Panc1 (cell line): Measurements from ENCODE around the gene STK4. TPM values are rescaled to one million over a fixed set of nuclear protein-coding genes. Genes with fewer than 3 reads are reported as not detected.

Source experiments
- ATAC-seq: fragments of 200-7000 bp; cut with Tn5 transposase; 2 replicates; pipeline ENCODE4 v1.9.1; 2020; ENCODE audit warnings: mild to moderate bottlenecking, moderate library complexity
- BruUV-seq: library from RNA; stranded (reverse); fragments of 400-500 nt; replicated peaks from 2 replicates; lab custom pipeline; 2021; lab: Mats Ljungman, UMichigan
- CTCF ChIA-PET: fragments of 300-600 bp; sonication (Branson Sonifier 250); formaldehyde crosslinking; loops from one replicate; lab custom pipeline; 2022; ENCODE audit warnings: antibody characterized with exemption; lab: Charles Lee
- POLR2A ChIA-PET: fragments of 300-600 bp; sonication (Branson Sonifier 250); formaldehyde crosslinking; loops from one replicate; lab custom pipeline; 2022; ENCODE audit warnings: antibody characterized with exemption; lab: Charles Lee
- DNase-seq: peaks from one replicate; pipeline ENCODE4 v3.0.0-alpha.2; 2010; ENCODE audit warnings: low read depth, low spot score
- H3K27ac ChIP-seq: 2 replicates; pipeline ENCODE4 v1.5.1; 2011; ENCODE audit warnings: mild to moderate bottlenecking, low read length, inconsistent platforms
- H3K27me3 ChIP-seq: fragments of 200-500 bp; sonication (Bioruptor generic); 2 replicates; pipeline ENCODE4 v1.6.0; 2014; ENCODE audit warnings: low read length, inconsistent platforms; ENCODE audit not compliant: control insufficient read depth, insufficient read depth
- H3K36me3 ChIP-seq: fragments of 200-500 bp; sonication (Bioruptor generic); 2 replicates; pipeline ENCODE4 v1.5.1; 2014; ENCODE audit warnings: inconsistent platforms, mild to moderate bottlenecking, low read length, moderate library complexity; ENCODE audit not compliant: control insufficient read depth, insufficient read depth
- H3K4me1 ChIP-seq: 2 replicates; pipeline ENCODE4 v1.5.1; 2011; ENCODE audit warnings: inconsistent platforms, mild to moderate bottlenecking, low read length, moderate library complexity; ENCODE audit not compliant: control insufficient read depth, insufficient read depth
- H3K4me3 ChIP-seq, 2 experiments: 2 replicates each; pipeline ENCODE4 v1.5.1; 2011 to 2012; ENCODE audit warnings: low read depth in 2 of 2, low read length in 2 of 2, mild to moderate bottlenecking in 2 of 2, inconsistent platforms in 1 of 2, moderate library complexity in 1 of 2
- H3K9me3 ChIP-seq: fragments of 200-500 bp; sonication (Bioruptor generic); 2 replicates; pipeline ENCODE4 v1.5.1; 2014; ENCODE audit warnings: low read depth, mild to moderate bottlenecking, inconsistent platforms, low read length, moderate library complexity; ENCODE audit not compliant: control insufficient read depth, insufficient read depth
- CTCF ChIP-seq: fragments of 450-650 bp; IDR thresholded peaks from 2 replicates; pipeline ENCODE4 v1.5.1; 2017; ENCODE audit warnings: mild to moderate bottlenecking
- POLR2AphosphoS5 ChIP-seq: IDR thresholded peaks from 2 replicates; pipeline ENCODE4 v1.6.1; 2012; ENCODE audit warnings: mild to moderate bottlenecking, low read depth, low read length, moderate library complexity
- REST ChIP-seq, 2 experiments: IDR thresholded peaks; 2 replicates each; pipeline ENCODE4 v1.6.1; 2011 to 2012; ENCODE audit warnings: low read depth in 2 of 2, control low read depth in 1 of 2, low read length in 1 of 2, mild to moderate bottlenecking in 1 of 2, moderate library complexity in 1 of 2; ENCODE audit not compliant: insufficient read depth in 1 of 2
- SIN3A ChIP-seq: IDR thresholded peaks from 2 replicates; pipeline ENCODE4 v1.6.1; 2012; ENCODE audit warnings: low read depth, mild to moderate bottlenecking, low read length, moderate library complexity, borderline replicate concordance; ENCODE audit not compliant: insufficient read depth
- TCF7L2 ChIP-seq: IDR thresholded peaks from 2 replicates; pipeline ENCODE4 v1.6.1; 2011; ENCODE audit warnings: mild to moderate bottlenecking, low read depth, low read length, inconsistent platforms
- in situ Hi-C: cut with HindIII; loops from 2 replicates; pipeline ENCODE4 v1.10.0; 2016; ENCODE audit warnings: low sequenced_read_pairs, low pct_unique_long_range_greater_than_20kb
- intact Hi-C: fragments of 100-400 bp; cut with micrococcal nuclease; formaldehyde crosslinking; loops from one replicate; pipeline ENCODE4 v1.10.0; 2022; ENCODE audit not compliant: unreplicated experiment
- total RNA-seq: library from RNA; stranded (reverse); gene quantifications from one replicate; pipeline ENCODE4 v1.2.1, GENCODE V29; 2021; ENCODE audit not compliant: unreplicated experiment

Gene STK4
- total RNA-seq, 1 experiment from 2014 or later: 50.2 TPM

- Histone ChIP-seq H3K9me3 (no peaks in the 10 kb centered on the region), H3K4me1 (no peaks in the 10 kb centered on the region), H3K27ac (no peak overlapping the region), H3K4me3 (no peak overlapping the region), H3K27me3 (no peaks in the 10 kb centered on the region), H3K36me3 (peaks cover 10% of the 10 kb centered on the region; the same call in 1 of the 2 replicates)
- no peak for DNase-seq
- TF ChIP-seq REST (IDR thresholded peaks at IDR 0.05; ENCODE audit: insufficient read depth in 1 of 2, low read depth in 2 of 2, low read length in 1 of 2) (no peak), SIN3A (no peak), POLR2AphosphoS5 (no peak), CTCF (no peak), TCF7L2 (no peak)
- in situ Hi-C loops (no loop called here), intact Hi-C loops (no loop called here)
- no peak for ATAC-seq
- BruUV-seq: no TSS peak
- CTCF ChIA-PET: no interaction called here
- POLR2A ChIA-PET: no interaction called here
Observed at GRCh38 chr20:44997668-44998067, 31.4 kb downstream of the STK4 start.

- Histone ChIP-seq H3K27ac (no peak overlapping the region), H3K4me3 (no peak overlapping the region), H3K9me3 (no peaks in the 10 kb centered on the region), H3K36me3 (peaks cover 4% of the 10 kb centered on the region; the same call in 1 of the 2 replicates), H3K27me3 (no peaks in the 10 kb centered on the region), H3K4me1 (no peaks in the 10 kb centered on the region)
- ChIA-PET POLR2A (no interaction called here), CTCF (no interaction called here)
- TF ChIP-seq REST (IDR thresholded peaks at IDR 0.05; ENCODE audit: insufficient read depth in 1 of 2, low read depth in 2 of 2, low read length in 1 of 2) (no peak), POLR2AphosphoS5 (no peak), SIN3A (no peak), CTCF (no peak), TCF7L2 (no peak)
- BruUV-seq: no TSS peak
- DNase-seq (no peak), ATAC-seq (no peak)
- in situ Hi-C loops: no loop called here
- intact Hi-C loops: no loop called here
Observed at GRCh38 chr20:45008521-45009049, 42.3 kb downstream of the STK4 start.
